Lower lobe of right lung (tissue), 2 donors: ENCODE results near the gene PSMB5. TPM values are rescaled to one million over a fixed set of nuclear protein-coding genes. Genes with fewer than 3 reads are reported as not detected.

ENCODE experiments used
- ATAC-seq, 2 donors: fragments of 200-7000 bp; cut with Tn5 transposase; one replicate each; pipeline ENCODE4 v1.9.1; 2020 to 2022; ENCODE audit warnings: mild to moderate bottlenecking in 2 of 2, moderate library complexity in 2 of 2
- DNase-seq: peaks from one replicate; pipeline ENCODE4 v3.0.0-alpha.2; 2020
- H3K27ac ChIP-seq: fragments of 200-600 bp; one replicate; pipeline ENCODE4 v1.8.0; 2022
- H3K27me3 ChIP-seq: fragments of 200-600 bp; one replicate; pipeline ENCODE4 v1.8.0; 2022; ENCODE audit warnings: low read depth
- H3K36me3 ChIP-seq: fragments of 200-600 bp; one replicate; pipeline ENCODE4 v1.8.0; 2022; ENCODE audit warnings: mild to moderate bottlenecking
- H3K4me1 ChIP-seq: fragments of 200-600 bp; one replicate; pipeline ENCODE4 v1.8.0; 2022
- H3K4me3 ChIP-seq: fragments of 200-600 bp; one replicate; pipeline ENCODE4 v1.8.0; 2022; ENCODE audit warnings: mild to moderate bottlenecking
- H3K9me3 ChIP-seq: fragments of 200-600 bp; one replicate; pipeline ENCODE4 v1.8.0; 2022
- intact Hi-C: fragments of 100-400 bp; cut with DNase I; formaldehyde crosslinking; loops from one replicate; pipeline ENCODE4 v1.11.0; 2022
- total RNA-seq: library from RNA; stranded (reverse); fragmentation: NEBNext Ultra II Directional; extraction: Animal tissue kit (Norgen Biotek cat#: 25700); gene quantifications from one replicate; pipeline ENCODE4 v1.2.1, GENCODE V29; 2021
- TF ChIP-seq, protein P1 (sequence below): fragments of 200-600 bp; IDR thresholded peaks from one replicate; pipeline ENCODE4 v1.8.0; 2022; ENCODE audit warnings: antibody characterized with exemption, mild to moderate bottlenecking
- donor health status: DM: no; HTN: yes; CAD: no; lungs with severe emphysema.

PSMB5 gene
- total RNA-seq, 1 donor from 2014 or later, result 71.5 TPM

DNA sequence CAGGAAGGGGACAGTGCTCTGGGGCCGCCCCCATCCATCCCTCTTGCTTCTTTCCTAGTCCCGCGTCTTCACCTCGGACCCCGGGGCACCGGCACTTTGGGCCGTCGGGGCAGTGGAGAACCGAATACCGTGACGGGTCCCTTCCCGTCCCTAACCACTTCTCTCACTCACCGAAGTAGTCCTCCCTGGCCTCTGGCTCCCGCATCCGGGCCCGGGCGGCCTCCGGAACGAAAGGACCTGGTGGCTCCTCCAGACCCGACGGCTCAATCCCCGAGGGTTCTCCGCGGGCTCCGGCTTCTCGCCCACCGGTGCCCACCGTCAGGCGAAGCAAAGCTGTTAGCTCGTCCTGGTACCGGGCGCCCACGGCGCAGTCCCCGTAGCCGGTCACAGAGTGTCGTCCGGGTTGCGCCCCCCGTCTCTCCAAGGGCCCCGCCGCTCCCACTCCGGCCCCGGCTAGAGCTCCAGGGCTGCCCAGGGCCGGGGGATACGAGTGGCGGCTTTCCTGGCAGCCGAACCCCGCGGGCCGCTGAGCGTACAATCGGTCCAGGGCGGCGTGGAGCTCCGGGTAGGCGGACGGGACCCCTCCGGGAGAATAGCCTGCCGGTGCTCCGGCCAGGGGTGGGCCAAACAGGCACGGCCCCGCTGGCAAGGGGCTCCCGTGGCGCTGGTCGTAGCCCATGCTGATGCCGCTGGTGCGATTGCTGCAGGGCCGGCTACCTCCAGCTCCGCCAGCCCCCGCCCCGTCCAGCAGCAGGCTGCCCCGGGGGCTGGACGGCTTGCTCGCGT lies 53.4 kb downstream of the PSMB5 start:
- intact Hi-C loops, result no loop called here
- H3K4me1 ChIP-seq, result peaks cover 62% of the 10 kb centered on the region

DNA sequence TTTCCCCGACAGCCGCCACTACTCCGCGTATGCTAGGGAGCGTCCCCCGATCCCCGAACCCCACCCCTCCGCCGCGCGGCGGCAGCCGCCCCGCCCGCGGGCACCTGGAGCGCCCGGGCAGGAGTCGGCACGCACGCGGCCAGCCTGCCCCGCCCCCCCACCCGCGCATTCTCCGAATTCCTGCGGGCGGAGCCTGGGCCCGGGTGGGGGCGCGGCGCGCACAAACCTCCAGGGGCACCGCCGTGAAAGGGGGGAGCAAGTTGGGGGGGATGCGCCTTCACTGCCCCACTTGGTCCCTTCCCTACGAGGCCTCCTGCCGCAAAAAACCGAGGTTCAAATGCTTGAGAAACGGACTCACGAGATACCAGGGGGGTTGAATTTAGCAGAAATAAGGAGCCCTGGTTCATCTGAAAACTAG lies 54.0 kb downstream of the PSMB5 start:
- Histone ChIP-seq H3K27me3 (peaks cover 18% of the 10 kb centered on the region), H3K36me3 (no peaks in the 10 kb centered on the region), H3K9me3 (no peaks in the 10 kb centered on the region), H3K27ac (peak overlapping the region; percentile 83), H3K4me1 (peaks cover 63% of the 10 kb centered on the region), H3K4me3 (peak overlapping the region; percentile 85)
- peak; percentile 65 for DNase-seq
- TF ChIP-seq, protein P1, sequence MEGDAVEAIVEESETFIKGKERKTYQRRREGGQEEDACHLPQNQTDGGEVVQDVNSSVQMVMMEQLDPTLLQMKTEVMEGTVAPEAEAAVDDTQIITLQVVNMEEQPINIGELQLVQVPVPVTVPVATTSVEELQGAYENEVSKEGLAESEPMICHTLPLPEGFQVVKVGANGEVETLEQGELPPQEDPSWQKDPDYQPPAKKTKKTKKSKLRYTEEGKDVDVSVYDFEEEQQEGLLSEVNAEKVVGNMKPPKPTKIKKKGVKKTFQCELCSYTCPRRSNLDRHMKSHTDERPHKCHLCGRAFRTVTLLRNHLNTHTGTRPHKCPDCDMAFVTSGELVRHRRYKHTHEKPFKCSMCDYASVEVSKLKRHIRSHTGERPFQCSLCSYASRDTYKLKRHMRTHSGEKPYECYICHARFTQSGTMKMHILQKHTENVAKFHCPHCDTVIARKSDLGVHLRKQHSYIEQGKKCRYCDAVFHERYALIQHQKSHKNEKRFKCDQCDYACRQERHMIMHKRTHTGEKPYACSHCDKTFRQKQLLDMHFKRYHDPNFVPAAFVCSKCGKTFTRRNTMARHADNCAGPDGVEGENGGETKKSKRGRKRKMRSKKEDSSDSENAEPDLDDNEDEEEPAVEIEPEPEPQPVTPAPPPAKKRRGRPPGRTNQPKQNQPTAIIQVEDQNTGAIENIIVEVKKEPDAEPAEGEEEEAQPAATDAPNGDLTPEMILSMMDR, result no peak
- intact Hi-C loops, result no loop called here
- peak; percentile 57 to 64 for ATAC-seq

More for the DNA sequence above, 53.4 kb downstream of the PSMB5 start:
- DNase-seq (peak; percentile 55), ATAC-seq (peak; percentile 15 to 30)
- no peaks in the 10 kb centered on the region for H3K9me3 ChIP-seq
- H3K27ac ChIP-seq, result peak overlapping the region; percentile 83
- H3K4me3 ChIP-seq, result peak overlapping the region; percentile 85
- H3K27me3 ChIP-seq, result peaks cover 18% of the 10 kb centered on the region
- TF ChIP-seq, protein P1, result no peak
- no peaks in the 10 kb centered on the region for H3K36me3 ChIP-seq

DNA sequence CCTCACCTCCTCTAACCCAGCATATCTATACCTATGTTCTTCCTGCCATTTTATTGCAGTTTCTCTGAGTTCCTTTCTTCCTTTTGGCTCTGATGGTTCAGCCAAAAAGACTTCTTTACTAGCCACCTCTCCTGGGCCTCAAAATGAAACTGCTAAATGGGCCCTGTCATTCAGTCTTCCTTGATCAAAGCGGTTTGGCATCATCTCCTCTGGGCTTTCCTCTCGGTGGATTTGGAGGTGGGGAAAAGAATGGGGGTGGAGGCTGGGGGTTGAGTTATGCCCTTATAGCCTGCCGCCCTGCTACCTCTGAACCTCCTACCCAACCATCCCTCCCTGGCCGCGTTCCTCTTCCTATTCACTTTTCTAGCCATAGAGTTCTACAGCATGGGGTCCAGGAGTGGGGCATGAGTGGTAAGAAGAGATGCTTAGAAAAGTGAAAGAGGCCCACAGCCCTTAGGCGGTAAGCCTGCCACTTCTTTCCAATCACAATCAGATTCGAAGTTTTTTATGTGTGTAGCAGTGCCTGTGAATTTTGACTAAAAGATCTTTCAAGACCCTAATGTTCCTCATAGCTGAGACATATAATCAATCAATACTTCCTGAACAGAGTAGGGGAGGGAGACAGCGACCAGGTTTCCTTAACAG lies 54.8 kb downstream of the PSMB5 start:
- Histone ChIP-seq H3K4me1 (peaks cover 63% of the 10 kb centered on the region), H3K9me3 (no peaks in the 10 kb centered on the region), H3K27ac (peak overlapping the region; percentile 83), H3K4me3 (peak overlapping the region; percentile 85), H3K36me3 (no peaks in the 10 kb centered on the region), H3K27me3 (peaks cover 18% of the 10 kb centered on the region)
- TF ChIP-seq, protein P1, result no peak
- DNase-seq (no peak), ATAC-seq (no peak)
- intact Hi-C loops, result no loop called here

DNA sequence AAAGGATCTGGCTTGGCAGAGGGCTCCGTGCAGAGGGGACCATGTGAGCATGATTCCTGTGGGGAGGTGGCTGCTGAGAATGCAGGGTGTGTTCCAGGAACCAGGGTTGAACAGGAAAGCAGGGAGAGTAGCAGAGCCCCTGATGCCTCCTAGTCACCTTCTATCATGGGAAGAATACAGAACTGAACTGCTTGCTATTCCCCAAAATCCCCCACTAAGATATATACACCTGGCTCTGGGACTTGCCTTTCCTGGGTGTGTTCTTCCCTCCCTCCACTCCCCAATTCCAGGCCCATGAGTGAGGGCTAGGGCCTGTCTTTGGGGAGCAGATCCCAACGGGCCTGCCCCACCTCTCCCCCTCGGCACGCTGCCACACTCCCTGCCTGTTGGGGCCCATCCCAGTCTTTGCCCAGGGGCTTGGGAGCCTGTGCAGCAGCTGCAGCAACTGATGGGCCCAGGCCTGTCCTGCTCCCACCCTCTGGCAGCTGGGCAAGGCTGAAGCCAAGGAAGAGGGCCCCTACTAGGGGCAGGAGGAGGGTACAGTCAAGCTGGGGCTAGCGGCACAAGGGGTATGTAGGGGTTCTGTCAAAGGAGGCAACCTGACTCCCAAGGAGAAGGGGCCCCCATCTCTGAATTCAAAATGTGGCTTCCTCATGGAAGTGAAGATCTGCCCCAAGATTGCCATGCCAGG lies 55.6 kb downstream of the PSMB5 start:
- H3K4me1 ChIP-seq, result peaks cover 63% of the 10 kb centered on the region
- ATAC-seq (no peak), DNase-seq (no peak)
- no peaks in the 10 kb centered on the region for H3K9me3 ChIP-seq
- peak overlapping the region; percentile 72 for H3K27ac ChIP-seq
- H3K4me3 ChIP-seq, result peak overlapping the region; percentile 85
- TF ChIP-seq, protein P1, result no peak
- peaks cover 18% of the 10 kb centered on the region for H3K27me3 ChIP-seq
- H3K36me3 ChIP-seq, result peaks cover 7% of the 10 kb centered on the region
- intact Hi-C loops, result no loop called here

DNA sequence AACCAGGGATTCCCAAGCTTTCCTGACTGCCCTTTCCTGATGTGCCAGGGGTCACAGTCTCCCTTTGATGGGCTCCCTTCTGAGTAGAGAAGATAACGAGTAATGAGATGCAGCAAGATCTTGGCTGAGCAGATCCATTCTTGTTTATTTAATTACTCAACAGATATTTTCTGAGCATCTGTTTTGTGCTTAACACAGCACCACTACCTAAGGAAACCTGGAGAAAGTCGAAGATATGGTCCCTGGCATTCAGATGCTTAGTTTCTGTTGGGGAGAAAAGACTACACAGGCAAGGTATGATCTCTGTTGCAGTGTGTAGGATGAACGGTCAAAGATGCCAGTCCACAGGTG lies 56.2 kb downstream of the PSMB5 start:
- ATAC-seq, result no peak
- TF ChIP-seq, protein P1, result no peak
- Histone ChIP-seq H3K27ac (peak overlapping the region; percentile 72), H3K4me3 (peak overlapping the region; percentile 85), H3K36me3 (peaks cover 13% of the 10 kb centered on the region), H3K9me3 (no peaks in the 10 kb centered on the region), H3K4me1 (peaks cover 59% of the 10 kb centered on the region), H3K27me3 (peaks cover 18% of the 10 kb centered on the region)
- intact Hi-C loops, result no loop called here
- DNase-seq, result no peak
